OCI-LY3 (cell line): ENCODE results near the gene PTPRCAP.

Experiments used
- H2AFZ ChIP-seq: fragments of 200-600, 300-600 bp; shearing (Covaris generic); 2 replicates; pipeline ENCODE4 v1.6.0; 2014; ENCODE audit warnings: antibody characterized with exemption, low read depth, low read length
- H3K27ac ChIP-seq: fragments of 200-600, 300-600 bp; sonication (generic); 2 replicates; pipeline ENCODE4 v1.5.1; 2014; ENCODE audit warnings: mild to moderate bottlenecking, low read length, moderate library complexity, mixed read lengths
- H3K27me3 ChIP-seq: fragments of 200-600, 300-600 bp; sonication (generic); 2 replicates; pipeline ENCODE4 v1.6.1; 2014; ENCODE audit warnings: low read depth, low read length, mixed read lengths
- H3K36me3 ChIP-seq: fragments of 200-600, 300-600 bp; sonication (generic); replicated peaks from 2 replicates; pipeline ENCODE3; 2014; ENCODE audit warnings: low read depth, low read length, mixed read lengths
- H3K4me1 ChIP-seq: fragments of 300-600, 200-600 bp; sonication (generic); 2 replicates; pipeline ENCODE4 v1.6.1; 2014; ENCODE audit warnings: low read length, mixed read lengths
- H3K4me2 ChIP-seq: fragments of 200-600, 300-600 bp; sonication (generic); 2 replicates; pipeline ENCODE4 v1.6.1; 2014; ENCODE audit warnings: low read length, mixed read lengths
- H3K4me3 ChIP-seq: fragments of 300-600, 200-600 bp; sonication (generic); 2 replicates; pipeline ENCODE4 v1.5.1; 2014; ENCODE audit warnings: antibody characterized with exemption, mild to moderate bottlenecking, low read length, moderate library complexity
- H3K79me2 ChIP-seq: fragments of 300-600, 200-600 bp; shearing (Covaris generic); 2 replicates; pipeline ENCODE4 v1.6.1; 2014; ENCODE audit warnings: mild to moderate bottlenecking, low read length, mixed read lengths
- H3K9ac ChIP-seq: fragments of 300-600, 200-600 bp; shearing (Covaris generic); 2 replicates; pipeline ENCODE4 v1.6.0; 2014; ENCODE audit warnings: mild to moderate bottlenecking, low read length, moderate library complexity
- H3K9me3 ChIP-seq: fragments of 200-600, 300-600 bp; shearing (Covaris generic); 2 replicates; pipeline ENCODE4 v1.6.1; 2014; ENCODE audit warnings: low read length, mixed read lengths; ENCODE audit not compliant: insufficient read depth
- H4K20me1 ChIP-seq: fragments of 200-600, 300-600 bp; sonication (generic); 2 replicates; pipeline ENCODE4 v1.6.1; 2016; ENCODE audit warnings: low read length, mixed read lengths; ENCODE audit not compliant: insufficient read depth
- EZH2phosphoT487 ChIP-seq: fragments of 200-600 bp; shearing (Covaris generic); IDR thresholded peaks from 2 replicates; pipeline ENCODE4 v1.6.1; 2018; ENCODE audit warnings: antibody characterized with exemption, mixed run types, low read depth
- TF ChIP-seq, protein P1 (sequence below): fragments of 200-600, 300-600 bp; sonication (generic); IDR thresholded peaks from 2 replicates; pipeline ENCODE4 v1.5.1; 2014; ENCODE audit warnings: antibody characterized with exemption, low read length, low read depth

PTPRCAP gene

GRCh38 chr11:67418476-67419281 lies 18.8 kb downstream of the PTPRCAP start:
- H3K27me3 ChIP-seq: peaks cover 34% of the 10 kb centered on the region
- H3K4me2 ChIP-seq: peak overlapping the region; percentile 65
- H2AFZ ChIP-seq: 0 out of 2 replicates have a peak overlapping the region, but pooled peaks have one; percentile 6
- no peaks in the 10 kb centered on the region for H3K9me3 ChIP-seq
- peak overlapping the region; percentile 31 for H3K9ac ChIP-seq
- H3K79me2 ChIP-seq: no peaks in the 10 kb centered on the region
- TF ChIP-seq EZH2phosphoT487: no peak
- TF ChIP-seq, protein P1, sequence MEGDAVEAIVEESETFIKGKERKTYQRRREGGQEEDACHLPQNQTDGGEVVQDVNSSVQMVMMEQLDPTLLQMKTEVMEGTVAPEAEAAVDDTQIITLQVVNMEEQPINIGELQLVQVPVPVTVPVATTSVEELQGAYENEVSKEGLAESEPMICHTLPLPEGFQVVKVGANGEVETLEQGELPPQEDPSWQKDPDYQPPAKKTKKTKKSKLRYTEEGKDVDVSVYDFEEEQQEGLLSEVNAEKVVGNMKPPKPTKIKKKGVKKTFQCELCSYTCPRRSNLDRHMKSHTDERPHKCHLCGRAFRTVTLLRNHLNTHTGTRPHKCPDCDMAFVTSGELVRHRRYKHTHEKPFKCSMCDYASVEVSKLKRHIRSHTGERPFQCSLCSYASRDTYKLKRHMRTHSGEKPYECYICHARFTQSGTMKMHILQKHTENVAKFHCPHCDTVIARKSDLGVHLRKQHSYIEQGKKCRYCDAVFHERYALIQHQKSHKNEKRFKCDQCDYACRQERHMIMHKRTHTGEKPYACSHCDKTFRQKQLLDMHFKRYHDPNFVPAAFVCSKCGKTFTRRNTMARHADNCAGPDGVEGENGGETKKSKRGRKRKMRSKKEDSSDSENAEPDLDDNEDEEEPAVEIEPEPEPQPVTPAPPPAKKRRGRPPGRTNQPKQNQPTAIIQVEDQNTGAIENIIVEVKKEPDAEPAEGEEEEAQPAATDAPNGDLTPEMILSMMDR: no peak
- peak overlapping the region; percentile 52 for H3K4me3 ChIP-seq
- H3K36me3 ChIP-seq: no peaks in the 10 kb centered on the region
- H3K27ac ChIP-seq: no peak overlapping the region
- H3K4me1 ChIP-seq: peaks cover 22% of the 10 kb centered on the region
- H4K20me1 ChIP-seq: no peaks in the 10 kb centered on the region

DNA sequence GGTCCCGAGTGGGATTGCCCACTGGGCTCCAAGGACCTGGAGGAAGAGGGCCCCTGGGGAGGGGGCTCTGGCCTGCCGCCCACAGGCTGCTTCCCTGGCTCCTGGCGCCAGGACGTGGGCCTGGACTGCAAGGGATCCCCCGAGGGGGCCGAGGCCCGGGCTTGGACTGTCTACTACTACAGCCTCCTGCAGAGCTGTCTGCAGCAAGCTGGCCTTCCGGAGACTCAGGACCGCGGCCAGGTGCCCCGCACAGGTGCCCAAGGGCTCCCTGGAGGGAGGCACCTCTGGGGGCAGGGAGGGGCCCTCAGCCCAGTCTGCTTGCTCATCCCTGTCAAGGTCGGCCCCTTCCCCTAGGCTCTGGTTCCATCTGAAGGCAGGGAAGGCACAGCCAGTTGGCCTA lies 20.1 kb downstream of the PTPRCAP start:
- Histone ChIP-seq H4K20me1 (no peaks in the 10 kb centered on the region), H3K4me2 (no peak overlapping the region), H3K9ac (no peak overlapping the region), H3K4me3 (no peak overlapping the region), H3K79me2 (no peaks in the 10 kb centered on the region), H2AFZ (no peak overlapping the region), H3K36me3 (no peaks in the 10 kb centered on the region), H3K9me3 (no peaks in the 10 kb centered on the region), H3K4me1 (peaks cover 28% of the 10 kb centered on the region), H3K27me3 (peaks cover 39% of the 10 kb centered on the region), H3K27ac (no peak overlapping the region)
- TF ChIP-seq, protein P1: no peak
- TF ChIP-seq EZH2phosphoT487: no peak

DNA sequence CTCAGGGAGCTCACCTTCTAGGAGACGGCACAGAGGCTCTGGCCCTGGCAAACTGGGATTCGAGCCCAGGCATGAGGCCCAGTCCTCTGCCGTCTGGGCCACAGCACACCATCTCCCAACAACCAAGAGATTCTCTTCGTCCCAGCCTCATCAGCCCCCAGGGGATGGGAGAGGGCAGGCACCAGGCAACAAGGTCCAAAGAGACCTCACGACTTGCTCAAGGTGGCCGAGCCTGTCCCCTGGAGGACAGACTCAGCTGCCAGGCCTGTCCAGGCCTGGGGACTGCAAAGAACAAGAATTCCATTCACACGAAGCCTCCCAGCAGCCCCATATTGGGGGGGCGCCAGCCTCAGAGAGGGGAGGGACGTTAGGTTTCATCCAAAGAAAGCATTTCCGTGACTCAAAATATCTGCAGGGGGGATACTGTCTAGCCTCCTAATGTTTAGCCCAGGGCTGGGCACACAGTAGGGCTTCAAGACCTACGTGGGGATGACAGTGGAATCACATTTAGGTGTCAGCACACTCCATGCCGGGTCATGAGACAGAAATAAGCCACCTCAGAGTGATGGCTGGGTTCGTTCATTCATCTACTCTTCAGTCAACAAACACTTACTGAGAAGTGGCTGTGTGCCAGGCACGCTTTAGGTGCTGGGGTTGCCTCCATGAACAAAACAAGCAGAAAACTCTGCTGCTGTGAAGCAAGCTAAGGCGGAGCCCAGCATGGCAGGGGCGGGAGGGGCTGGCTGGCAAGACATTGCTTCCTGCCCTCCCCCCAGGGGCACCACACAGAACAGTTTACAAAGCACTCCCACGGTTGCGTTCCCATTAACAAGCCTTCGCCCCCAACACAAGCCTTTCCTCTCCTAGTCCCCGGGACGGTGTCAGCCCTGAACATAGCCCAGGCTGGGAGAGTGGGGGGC lies 20.8 kb downstream of the PTPRCAP start:
- Histone ChIP-seq H3K9ac (no peak overlapping the region), H3K9me3 (no peaks in the 10 kb centered on the region), H3K4me3 (no peak overlapping the region), H2AFZ (no peak overlapping the region), H3K4me2 (no peak overlapping the region), H3K27ac (no peak overlapping the region), H3K4me1 (peaks cover 35% of the 10 kb centered on the region), H3K36me3 (no peaks in the 10 kb centered on the region), H3K79me2 (no peaks in the 10 kb centered on the region), H3K27me3 (peaks cover 46% of the 10 kb centered on the region), H4K20me1 (no peaks in the 10 kb centered on the region)
- no peak for TF ChIP-seq EZH2phosphoT487
- TF ChIP-seq, protein P1: no peak
